Measurements from ENCODE around the gene MMP7. TPM values are rescaled to one million over a fixed set of nuclear protein-coding genes. Genes with fewer than 3 reads are reported as not detected.

MMP7 gene
- total and polyA plus RNA-seq, 2 donors (not counting 1 experiment from before 2014, with no cell fraction given), result not detected

DNA sequence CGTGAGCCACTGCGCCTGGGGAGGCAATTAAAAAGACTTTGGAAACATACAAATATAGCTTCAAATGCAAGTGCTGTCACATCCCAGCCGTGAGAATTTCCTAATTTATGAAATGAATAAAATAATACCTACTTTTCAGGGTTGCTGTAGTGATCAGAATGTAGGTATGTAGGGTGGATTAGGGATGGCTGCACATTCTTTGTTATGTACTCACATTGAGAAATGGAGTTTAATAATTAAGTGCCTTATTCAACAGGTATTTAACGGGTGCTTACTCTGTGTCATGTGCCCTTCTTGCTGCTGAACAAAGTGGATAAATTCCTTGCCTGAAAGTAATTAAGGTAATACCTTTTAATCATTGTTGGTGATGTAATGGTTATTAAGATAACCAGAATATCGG is 37.0 kb downstream of the MMP7 start:
- Histone ChIP-seq H3K4me3 (ENCODE audit: control extremely low read depth in 1 of 5, extremely low read depth in 1 of 5, insufficient read depth in 1 of 5, low read depth in 2 of 5, low read length in 4 of 5) (no peak overlapping the region), H3K36me3 (replicated peaks in 1 of 2; ENCODE audit: control extremely low read depth in 1 of 2, control insufficient read depth in 1 of 2, extremely low read depth in 1 of 2, insufficient read depth in 2 of 2, low read length in 1 of 2) (no peaks in the 10 kb centered on the region), H3K4me2 (replicated peaks; ENCODE audit: low read depth, low read length, poor library complexity, severe bottlenecking) (no peak overlapping the region), H4K20me1 (ENCODE audit: control insufficient read depth, insufficient read depth, low read length, poor library complexity, severe bottlenecking) (no peaks in the 10 kb centered on the region), H3K9me3 (ENCODE audit: control extremely low read depth in 1 of 3, control insufficient read depth in 2 of 3, insufficient read depth in 1 of 3, low read length in 2 of 3) (no peaks in the 10 kb centered on the region), H3K27ac (ENCODE audit: low read length in 2 of 2) (no peak overlapping the region), H3K9ac (ENCODE audit: low read length) (no peak overlapping the region), H2AFZ (ENCODE audit: insufficient read depth, low read depth, low read length, poor library complexity, severe bottlenecking) (no peak overlapping the region), H3K4me1 (ENCODE audit: control insufficient read depth in 2 of 2, insufficient read depth in 2 of 2, low read length in 2 of 2) (peaks cover 0 to 7% of the 10 kb centered on the region in 2 donors), H3K27me3 (replicated peaks in 1 of 4; ENCODE audit: control extremely low read depth in 1 of 4, control insufficient read depth in 3 of 4, insufficient read depth in 4 of 4, low read length in 3 of 4) (no peaks in the 10 kb centered on the region), H3K79me2 (ENCODE audit: control insufficient read depth, insufficient read depth, low read length) (no peaks in the 10 kb centered on the region)
- Mint-ChIP-seq H3K27ac (no peak overlapping the region), H3K27me3 (no peaks in the 10 kb centered on the region), H3K9me3 (ENCODE audit: insufficient read depth) (no peaks in the 10 kb centered on the region), H3K4me1 (peaks cover 16% of the 10 kb centered on the region), H3K4me3 (no peak overlapping the region)
- ChIA-PET CTCF (interaction anchor here (0.6 to 2.3 kb wide), 15 partner anchors 14 to 206 kb away, joined by 3 to 21 read pairs (median 4); no protein-coding TSS in a partner anchor), POLR2A (no interaction called here)
- DNase-seq, result no peak
- ATAC-seq (ENCODE audit: low read depth), result no peak
- WGBS (ENCODE audit: insufficient coverage), result no CpG with 5 or more reads among the region's 5 CpGs
- intact Hi-C loops (cut with micrococcal nuclease), result no loop called here
- no peak for TF ChIP-seq EZH2 (IDR thresholded peaks at IDR 0.05; ENCODE audit: borderline replicate concordance, insufficient read depth, low read depth, low read length, poor library complexity, severe bottlenecking)
- TF ChIP-seq, protein P1, sequence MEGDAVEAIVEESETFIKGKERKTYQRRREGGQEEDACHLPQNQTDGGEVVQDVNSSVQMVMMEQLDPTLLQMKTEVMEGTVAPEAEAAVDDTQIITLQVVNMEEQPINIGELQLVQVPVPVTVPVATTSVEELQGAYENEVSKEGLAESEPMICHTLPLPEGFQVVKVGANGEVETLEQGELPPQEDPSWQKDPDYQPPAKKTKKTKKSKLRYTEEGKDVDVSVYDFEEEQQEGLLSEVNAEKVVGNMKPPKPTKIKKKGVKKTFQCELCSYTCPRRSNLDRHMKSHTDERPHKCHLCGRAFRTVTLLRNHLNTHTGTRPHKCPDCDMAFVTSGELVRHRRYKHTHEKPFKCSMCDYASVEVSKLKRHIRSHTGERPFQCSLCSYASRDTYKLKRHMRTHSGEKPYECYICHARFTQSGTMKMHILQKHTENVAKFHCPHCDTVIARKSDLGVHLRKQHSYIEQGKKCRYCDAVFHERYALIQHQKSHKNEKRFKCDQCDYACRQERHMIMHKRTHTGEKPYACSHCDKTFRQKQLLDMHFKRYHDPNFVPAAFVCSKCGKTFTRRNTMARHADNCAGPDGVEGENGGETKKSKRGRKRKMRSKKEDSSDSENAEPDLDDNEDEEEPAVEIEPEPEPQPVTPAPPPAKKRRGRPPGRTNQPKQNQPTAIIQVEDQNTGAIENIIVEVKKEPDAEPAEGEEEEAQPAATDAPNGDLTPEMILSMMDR (IDR thresholded peaks at IDR 0.05), result no peak

DNA sequence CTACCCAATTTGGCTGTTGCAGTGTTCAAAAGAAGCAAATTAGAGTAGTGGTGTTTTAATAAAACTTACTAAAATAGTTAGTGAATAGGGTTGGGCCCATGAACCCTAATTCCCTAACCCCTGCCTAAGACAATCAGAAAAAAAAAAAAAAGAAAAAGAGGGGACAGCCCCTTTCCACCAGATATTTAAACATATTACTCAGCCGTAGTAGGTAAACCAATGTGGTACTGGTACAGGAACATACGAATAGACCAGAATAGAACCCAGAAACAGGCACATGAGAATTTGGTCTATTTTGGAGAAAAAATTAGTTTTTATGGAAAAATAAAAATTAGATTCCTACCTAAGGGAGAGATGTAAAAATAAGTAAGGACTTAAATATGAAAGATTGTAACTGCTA is 38.6 kb downstream of the MMP7 start:
- DNase-seq (no peak), ATAC-seq (ENCODE audit: low read depth) (no peak)
- no peak overlapping the region for H3K27ac ChIP-seq (ENCODE audit: low read length in 2 of 2)
- peaks cover 16% of the 10 kb centered on the region for H3K4me1 Mint-ChIP-seq
- no CpG with 5 or more reads among the region's 2 CpGs for WGBS (ENCODE audit: insufficient coverage)
- H3K9me3 Mint-ChIP-seq (ENCODE audit: insufficient read depth), result no peaks in the 10 kb centered on the region
- no peaks in the 10 kb centered on the region for H4K20me1 ChIP-seq (ENCODE audit: control insufficient read depth, insufficient read depth, low read length, poor library complexity, severe bottlenecking)
- no peak overlapping the region for H3K4me2 ChIP-seq (replicated peaks; ENCODE audit: low read depth, low read length, poor library complexity, severe bottlenecking)
- H3K36me3 ChIP-seq (replicated peaks in 1 of 2; ENCODE audit: control extremely low read depth in 1 of 2, control insufficient read depth in 1 of 2, extremely low read depth in 1 of 2, insufficient read depth in 2 of 2, low read length in 1 of 2), result no peaks in the 10 kb centered on the region
- H2AFZ ChIP-seq (ENCODE audit: insufficient read depth, low read depth, low read length, poor library complexity, severe bottlenecking), result no peak overlapping the region
- no peaks in the 10 kb centered on the region for H3K27me3 ChIP-seq (replicated peaks in 1 of 4; ENCODE audit: control extremely low read depth in 1 of 4, control insufficient read depth in 3 of 4, insufficient read depth in 4 of 4, low read length in 3 of 4)
- H3K9me3 ChIP-seq (ENCODE audit: control extremely low read depth in 1 of 3, control insufficient read depth in 2 of 3, insufficient read depth in 1 of 3, low read length in 2 of 3), result no peaks in the 10 kb centered on the region
- TF ChIP-seq, protein P1 (IDR thresholded peaks at IDR 0.05), result no peak
- TF ChIP-seq EZH2 (IDR thresholded peaks at IDR 0.05; ENCODE audit: borderline replicate concordance, insufficient read depth, low read depth, low read length, poor library complexity, severe bottlenecking), result no peak
- peaks cover 0 to 7% of the 10 kb centered on the region in 2 donors for H3K4me1 ChIP-seq (ENCODE audit: control insufficient read depth in 2 of 2, insufficient read depth in 2 of 2, low read length in 2 of 2)
- no peak overlapping the region for H3K9ac ChIP-seq (ENCODE audit: low read length)
- intact Hi-C loops (cut with micrococcal nuclease), result no loop called here
- H3K4me3 Mint-ChIP-seq, result no peak overlapping the region
- H3K4me3 ChIP-seq (ENCODE audit: control extremely low read depth in 1 of 5, extremely low read depth in 1 of 5, insufficient read depth in 1 of 5, low read depth in 2 of 5, low read length in 4 of 5), result no peak overlapping the region
- no peaks in the 10 kb centered on the region for H3K79me2 ChIP-seq (ENCODE audit: control insufficient read depth, insufficient read depth, low read length)
- ChIA-PET POLR2A (no interaction called here), CTCF (interaction anchor here (0.9 to 2.3 kb wide), 7 partner anchors 15 to 202 kb away, joined by 3 to 21 read pairs (median 7); no protein-coding TSS in a partner anchor)
- no peak overlapping the region for H3K27ac Mint-ChIP-seq
- H3K27me3 Mint-ChIP-seq, result no peaks in the 10 kb centered on the region
